Raji (cell line): ENCODE measurements around the gene SAP30BP.
A peak's percentile ranks its signal among the peaks of the same experiment; 100 is the strongest.

Experiments
- POLR2A ChIP-seq: IDR thresholded peaks from 2 replicates; pipeline ENCODE4 v1.6.1; 2011; ENCODE audit warnings: low read depth, low read length, control low read depth; ENCODE audit not compliant: insufficient read depth

Gene SAP30BP

GRCh38 chr17:75724016-75725003 is 57.2 kb downstream of the SAP30BP start:
- TF ChIP-seq POLR2A = no peak

- no peak for TF ChIP-seq POLR2A
Measured at GRCh38 chr17:75725504-75725903, 58.4 kb downstream of the SAP30BP start.

GRCh38 chr17:75727391-75727790 is 60.3 kb downstream of the SAP30BP start:
- no peak for TF ChIP-seq POLR2A

GRCh38 chr17:75729351-75729750 is 62.2 kb downstream of the SAP30BP start:
- TF ChIP-seq POLR2A = no peak

GRCh38 chr17:75730065-75730464 is 62.9 kb downstream of the SAP30BP start:
- no peak for TF ChIP-seq POLR2A

- no peak for TF ChIP-seq POLR2A
Measured at GRCh38 chr17:75731086-75731715, 64.1 kb downstream of the SAP30BP start.

GRCh38 chr17:75731716-75732498 is 64.8 kb downstream of the SAP30BP start:
- TF ChIP-seq POLR2A = no peak

- TF ChIP-seq POLR2A = no peak
Measured at GRCh38 chr17:75733471-75733870, 66.3 kb downstream of the SAP30BP start.

- no peak for TF ChIP-seq POLR2A
Measured at GRCh38 chr17:75734674-75735294, 67.6 kb downstream of the SAP30BP start.

GRCh38 chr17:75736173-75736835 is 69.2 kb downstream of the SAP30BP start:
- no peak for TF ChIP-seq POLR2A

- no peak for TF ChIP-seq POLR2A
Measured at GRCh38 chr17:75737133-75737962, 70.2 kb downstream of the SAP30BP start.

- 0 out of 2 replicates have a peak, but pooled peaks have one; percentile 38 for TF ChIP-seq POLR2A
Measured at GRCh38 chr17:75738218-75738802, 71.2 kb downstream of the SAP30BP start.

GRCh38 chr17:75739174-75739573 is 72.0 kb downstream of the SAP30BP start:
- no peak for TF ChIP-seq POLR2A
